ENCODE data around the gene HTRA1.

HTRA1 gene

DNA sequence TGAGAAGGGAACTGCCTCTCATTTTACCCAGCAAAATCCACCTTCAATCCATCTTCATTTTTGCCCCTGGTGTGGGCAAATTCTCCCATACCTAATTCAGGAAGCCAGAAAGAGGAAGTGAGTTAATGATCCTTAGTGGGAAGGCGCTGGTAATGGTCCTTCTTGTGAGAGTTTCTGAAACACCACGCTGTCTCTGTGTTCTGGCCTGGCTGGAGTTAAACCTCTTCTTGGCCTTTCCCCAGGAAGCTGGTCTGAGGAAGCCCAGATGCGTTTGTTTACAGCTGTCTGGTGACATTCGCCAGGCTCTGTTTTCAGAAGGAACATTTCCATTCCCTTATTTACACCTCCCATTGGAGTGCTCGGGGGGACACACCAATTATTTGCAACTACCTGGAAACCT lies 24.3 kb downstream of the HTRA1 start:
- no peak overlapping the region for H3K4me3 ChIP-seq (replicated peaks; ENCODE audit: low read depth, low read length)
- no peak for TF ChIP-seq CTCF (IDR thresholded peaks at IDR 0.05; ENCODE audit: low read length, missing control alignments)
- peak; percentile 66 for DNase-seq (ENCODE audit: low read depth)

- no peak overlapping the region for H3K4me3 ChIP-seq (replicated peaks; ENCODE audit: low read depth, low read length)
- DNase-seq (ENCODE audit: low read depth) = no peak
- no peak for TF ChIP-seq CTCF (IDR thresholded peaks at IDR 0.05; ENCODE audit: low read length, missing control alignments)
Measured at GRCh38 chr10:122486406-122487080, 25.2 kb downstream of the HTRA1 start.

- no peak for DNase-seq (ENCODE audit: low read depth)
- TF ChIP-seq CTCF (IDR thresholded peaks at IDR 0.05; ENCODE audit: low read length, missing control alignments) = no peak
- no peak overlapping the region for H3K4me3 ChIP-seq (replicated peaks; ENCODE audit: low read depth, low read length)
Measured at GRCh38 chr10:122487174-122487765, 25.9 kb downstream of the HTRA1 start.

- H3K4me3 ChIP-seq (replicated peaks; ENCODE audit: low read depth, low read length) = no peak overlapping the region
- peak; percentile 57 for DNase-seq (ENCODE audit: low read depth)
- no peak for TF ChIP-seq CTCF (IDR thresholded peaks at IDR 0.05; ENCODE audit: low read length, missing control alignments)
Measured at GRCh38 chr10:122490268-122490667, 28.9 kb downstream of the HTRA1 start.

GRCh38 chr10:122490786-122491680 lies 29.7 kb downstream of the HTRA1 start:
- peak; percentile 43 for DNase-seq (ENCODE audit: low read depth)
- no peak overlapping the region for H3K4me3 ChIP-seq (replicated peaks; ENCODE audit: low read depth, low read length)
- no peak for TF ChIP-seq CTCF (IDR thresholded peaks at IDR 0.05; ENCODE audit: low read length, missing control alignments)

DNA sequence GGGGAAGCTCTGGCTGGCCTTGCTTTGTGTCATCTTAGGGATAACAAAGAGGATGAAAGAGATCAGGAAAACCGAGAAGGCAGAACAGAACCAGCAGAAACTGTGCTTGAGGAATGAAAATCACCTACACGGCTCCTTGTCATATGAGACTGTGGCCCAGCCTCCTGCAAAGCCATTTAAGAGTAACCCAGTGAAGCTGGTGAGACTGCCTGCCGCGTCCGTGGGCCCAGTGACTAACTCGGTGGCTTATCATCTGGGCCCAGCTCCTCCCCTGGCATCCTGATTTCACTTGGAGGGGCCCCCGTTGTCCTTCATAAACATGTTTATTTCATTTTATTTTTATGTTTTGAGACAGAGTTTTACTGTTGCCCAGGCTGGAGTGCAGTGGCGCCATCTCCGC lies 30.7 kb downstream of the HTRA1 start:
- no peak for DNase-seq (ENCODE audit: low read depth)
- no peak overlapping the region for H3K4me3 ChIP-seq (replicated peaks; ENCODE audit: low read depth, low read length)
- no peak for TF ChIP-seq CTCF (IDR thresholded peaks at IDR 0.05; ENCODE audit: low read length, missing control alignments)
